ENCODE results near the gene NUDT15.
"Not testable (repeated sequence)": the region's sequence is repeated elsewhere in the genome, so short reads cannot be mapped to it uniquely, and the experiment has no call there.

The NUDT15 gene

GRCh38 chr13:48043789-48044503 is 6.4 kb downstream of the NUDT15 start:
- H3K27ac ChIP-seq = no peak overlapping the region
- TF ChIP-seq CTCF (conservative IDR thresholded peaks at IDR 0.05) (no peak), ZFX (IDR thresholded peaks at IDR 0.05) (no peak)

GRCh38 chr13:48050550-48050949 is 13.0 kb downstream of the NUDT15 start:
- TF ChIP-seq CTCF (conservative IDR thresholded peaks at IDR 0.05) (no peak), ZFX (IDR thresholded peaks at IDR 0.05) (no peak)
- no peak overlapping the region for H3K27ac ChIP-seq

GRCh38 chr13:48054601-48055000 is 17.1 kb downstream of the NUDT15 start:
- no peak for TF ChIP-seq ZFX (IDR thresholded peaks at IDR 0.05)
- no peak for TF ChIP-seq CTCF (conservative IDR thresholded peaks at IDR 0.05)
- no peak overlapping the region for H3K27ac ChIP-seq

- no peak overlapping the region for H3K27ac ChIP-seq
- TF ChIP-seq ZFX (IDR thresholded peaks at IDR 0.05) = no peak
- TF ChIP-seq CTCF (conservative IDR thresholded peaks at IDR 0.05) = no peak
These were observed 18.2 kb downstream of the NUDT15 start for GRCh38 chr13:48055712-48056111.

- H3K27ac ChIP-seq = not testable (repeated sequence)
These were observed 21.0 kb downstream of the NUDT15 start for GRCh38 chr13:48058536-48058935.

- H3K27ac ChIP-seq = not testable (repeated sequence)
These were observed 22.4 kb downstream of the NUDT15 start for GRCh38 chr13:48059951-48060350.

GRCh38 chr13:48066310-48066989 is 28.9 kb downstream of the NUDT15 start:
- H3K27ac ChIP-seq = no peak overlapping the region
- no peak for TF ChIP-seq ZFX (IDR thresholded peaks at IDR 0.05)
- TF ChIP-seq CTCF (conservative IDR thresholded peaks at IDR 0.05) = no peak

- no peak for TF ChIP-seq ZFX (IDR thresholded peaks at IDR 0.05)
- peak; percentile 29 for TF ChIP-seq CTCF (conservative IDR thresholded peaks at IDR 0.05)
- no peak overlapping the region for H3K27ac ChIP-seq
These were observed 30.5 kb downstream of the NUDT15 start for GRCh38 chr13:48068036-48068435.

All from C4-2B (cell line).